GM23248 (cell line): Measurements from ENCODE around the gene SLC25A18.

Source experiments
- EZH2 ChIP-seq: fragments of 200-600 bp; sonication (generic); IDR thresholded peaks from 2 replicates; pipeline ENCODE4 v1.6.1; 2018; ENCODE audit warnings: antibody characterized with exemption, mild to moderate bottlenecking; ENCODE audit not compliant: insufficient read depth, poor library complexity, severe bottlenecking
- EZH2phosphoT487 ChIP-seq: fragments of 200-600 bp; sonication (generic); IDR thresholded peaks from 2 replicates; pipeline ENCODE4 v1.6.1; 2018; ENCODE audit warnings: antibody characterized with exemption, moderate library complexity, mild to moderate bottlenecking, low read depth; ENCODE audit not compliant: insufficient read depth

DNA sequence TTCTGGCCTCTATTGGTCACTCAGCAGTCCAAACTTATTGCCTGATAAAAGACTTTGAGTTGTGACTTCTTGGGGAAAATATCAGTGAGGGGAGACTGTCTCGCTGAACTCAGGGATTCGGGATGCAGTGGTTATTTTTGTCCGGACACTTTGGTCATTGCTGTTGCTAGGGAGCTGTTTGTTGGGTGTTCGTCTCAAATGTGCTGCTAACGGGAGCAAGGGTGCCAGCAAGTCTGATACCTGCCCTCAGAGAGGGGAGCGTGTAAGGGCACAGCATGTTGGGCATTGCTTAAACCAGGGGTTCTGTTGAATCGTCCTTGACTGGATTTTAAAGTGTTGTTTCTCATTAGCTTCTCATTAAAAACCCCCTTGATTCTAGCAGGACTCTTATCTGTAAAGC, 49.2 kb upstream of the SLC25A18 start:
- TF ChIP-seq EZH2 = no peak
- TF ChIP-seq EZH2phosphoT487 = no peak
